Measurements from ENCODE around the gene MS4A6E. TPM values are rescaled to one million over a fixed set of nuclear protein-coding genes. Genes with fewer than 3 reads are reported as not detected.

The MS4A6E gene
- total and polyA plus RNA-seq, 2 of the 8 experiments (the other 6 are each of a cell fraction or from before 2014, with no cell fraction given), result not detected

GRCh38 chr11:60390419-60390818 lies 63.4 kb downstream of the MS4A6E start (continued):
- no peak for TF ChIP-seq NANOG (IDR thresholded peaks at IDR 0.05; ENCODE audit: insufficient read depth, low read depth, low read length, poor library complexity, severe bottlenecking)
- no peak for TF ChIP-seq SIRT6 (IDR thresholded peaks at IDR 0.05; ENCODE audit: low read length)
- no peak for TF ChIP-seq SAP30 (IDR thresholded peaks at IDR 0.05; ENCODE audit: insufficient read depth, insufficient replicate concordance, low read length)
- TF ChIP-seq CBX5 (IDR thresholded peaks at IDR 0.05; ENCODE audit: low read depth, low read length), result no peak
- TF ChIP-seq EGR1 (IDR thresholded peaks at IDR 0.05; ENCODE audit: borderline replicate concordance, low read depth, low read length), result no peak
- no peak for TF ChIP-seq CHD7 (IDR thresholded peaks at IDR 0.05; ENCODE audit: insufficient replicate concordance, low read length)

Measured in H1 (cell line).